ENCODE results near the gene SCAMP4.

The SCAMP4 gene

GRCh38 chr19:1923319-1923718, 18.1 kb downstream of the SCAMP4 start:
- Histone ChIP-seq H2AFZ (ENCODE audit: low read length) (no peak overlapping the region), H3K27me3 (ENCODE audit: insufficient read depth, low read length) (no peaks in the 10 kb centered on the region), H3K79me2 (ENCODE audit: insufficient read depth, low read length) (no peaks in the 10 kb centered on the region), H3K4me2 (ENCODE audit: low read length) (peak overlapping the region; percentile 34; the same call in 1 of the 2 replicates), H4K20me1 (ENCODE audit: insufficient read depth, low read length) (no peaks in the 10 kb centered on the region), H3F3A (ENCODE audit: insufficient read depth, low read length) (0 out of 2 replicates have a peak, but pooled peaks cover 3% of the 10 kb centered on the region), H3K27ac (ENCODE audit: low read depth, low read length, poor library complexity, severe bottlenecking) (peak overlapping the region; percentile 87), H3K9ac (ENCODE audit: low read length) (no peak overlapping the region), H3K9me3 (ENCODE audit: low read length) (no peaks in the 10 kb centered on the region), H3K9me2 (ENCODE audit: low read depth, low read length) (no peaks in the 10 kb centered on the region), H3K4me1 (ENCODE audit: insufficient read depth, low read length, severe bottlenecking) (peaks cover 13% of the 10 kb centered on the region), H3K4me3 (ENCODE audit: low read depth, low read length, poor library complexity, severe bottlenecking) (no peak overlapping the region), H3K36me3 (ENCODE audit: insufficient read depth, low read length) (peaks cover 51% of the 10 kb centered on the region)
- TF ChIP-seq CTCF (IDR thresholded peaks at IDR 0.05; ENCODE audit: low read length): peak; percentile 29; the same call in 1 of the 2 replicates
- no peak for TF ChIP-seq EZH2 (IDR thresholded peaks at IDR 0.05; ENCODE audit: borderline replicate concordance, low read length)

- H3K9me2 ChIP-seq (ENCODE audit: low read depth, low read length): no peaks in the 10 kb centered on the region
- peak overlapping the region; percentile 87 for H3K27ac ChIP-seq (ENCODE audit: low read depth, low read length, poor library complexity, severe bottlenecking)
- no peak overlapping the region for H3K4me3 ChIP-seq (ENCODE audit: low read depth, low read length, poor library complexity, severe bottlenecking)
- H3K9ac ChIP-seq (ENCODE audit: low read length): no peak overlapping the region
- H3K36me3 ChIP-seq (ENCODE audit: insufficient read depth, low read length): peaks cover 43% of the 10 kb centered on the region
- H4K20me1 ChIP-seq (ENCODE audit: insufficient read depth, low read length): no peaks in the 10 kb centered on the region
- H3K9me3 ChIP-seq (ENCODE audit: low read length): no peaks in the 10 kb centered on the region
- no peak overlapping the region for H3K4me2 ChIP-seq (ENCODE audit: low read length)
- H3K4me1 ChIP-seq (ENCODE audit: insufficient read depth, low read length, severe bottlenecking): peaks cover 19% of the 10 kb centered on the region
- no peaks in the 10 kb centered on the region for H3K79me2 ChIP-seq (ENCODE audit: insufficient read depth, low read length)
- 0 out of 2 replicates have a peak, but pooled peaks cover 3% of the 10 kb centered on the region for H3F3A ChIP-seq (ENCODE audit: insufficient read depth, low read length)
- no peak overlapping the region for H2AFZ ChIP-seq (ENCODE audit: low read length)
- H3K27me3 ChIP-seq (ENCODE audit: insufficient read depth, low read length): no peaks in the 10 kb centered on the region
- TF ChIP-seq CTCF (IDR thresholded peaks at IDR 0.05; ENCODE audit: low read length) (no peak), EZH2 (IDR thresholded peaks at IDR 0.05; ENCODE audit: borderline replicate concordance, low read length) (no peak)
Observed at GRCh38 chr19:1924320-1924961, 19.2 kb downstream of the SCAMP4 start.

- no peak for TF ChIP-seq EZH2 (IDR thresholded peaks at IDR 0.05; ENCODE audit: borderline replicate concordance, low read length)
- no peak for TF ChIP-seq CTCF (IDR thresholded peaks at IDR 0.05; ENCODE audit: low read length)
Observed at GRCh38 chr19:1925544-1925943, 20.3 kb downstream of the SCAMP4 start.

More at GRCh38 chr19:1925544-1925943, 20.3 kb downstream of the SCAMP4 start:
- Histone ChIP-seq H3K79me2 (ENCODE audit: insufficient read depth, low read length) (no peaks in the 10 kb centered on the region), H3F3A (ENCODE audit: insufficient read depth, low read length) (0 out of 2 replicates have a peak, but pooled peaks cover 3% of the 10 kb centered on the region), H3K4me3 (ENCODE audit: low read depth, low read length, poor library complexity, severe bottlenecking) (no peak overlapping the region), H3K9me2 (ENCODE audit: low read depth, low read length) (no peaks in the 10 kb centered on the region), H3K27me3 (ENCODE audit: insufficient read depth, low read length) (no peaks in the 10 kb centered on the region), H3K4me1 (ENCODE audit: insufficient read depth, low read length, severe bottlenecking) (peaks cover 27% of the 10 kb centered on the region), H4K20me1 (ENCODE audit: insufficient read depth, low read length) (no peaks in the 10 kb centered on the region), H3K27ac (ENCODE audit: low read depth, low read length, poor library complexity, severe bottlenecking) (no peak overlapping the region), H3K9ac (ENCODE audit: low read length) (no peak overlapping the region), H3K4me2 (ENCODE audit: low read length) (no peak overlapping the region), H2AFZ (ENCODE audit: low read length) (no peak overlapping the region), H3K9me3 (ENCODE audit: low read length) (no peaks in the 10 kb centered on the region), H3K36me3 (ENCODE audit: insufficient read depth, low read length) (peaks cover 37% of the 10 kb centered on the region)

All from OCI-LY1 (cell line).